Measurements from ENCODE around the gene MYO16.
A peak's percentile ranks its signal among the peaks of the same experiment; 100 is the strongest.
"Not testable (repeated sequence)": the region's sequence is repeated elsewhere in the genome, so short reads cannot be mapped to it uniquely, and the experiment has no call there.

Gene MYO16

GRCh38 chr13:108895220-108895704, 265.9 kb downstream of the MYO16 start:
- DNase-seq (ENCODE audit: low spot score), result peak; percentile 52

DNA sequence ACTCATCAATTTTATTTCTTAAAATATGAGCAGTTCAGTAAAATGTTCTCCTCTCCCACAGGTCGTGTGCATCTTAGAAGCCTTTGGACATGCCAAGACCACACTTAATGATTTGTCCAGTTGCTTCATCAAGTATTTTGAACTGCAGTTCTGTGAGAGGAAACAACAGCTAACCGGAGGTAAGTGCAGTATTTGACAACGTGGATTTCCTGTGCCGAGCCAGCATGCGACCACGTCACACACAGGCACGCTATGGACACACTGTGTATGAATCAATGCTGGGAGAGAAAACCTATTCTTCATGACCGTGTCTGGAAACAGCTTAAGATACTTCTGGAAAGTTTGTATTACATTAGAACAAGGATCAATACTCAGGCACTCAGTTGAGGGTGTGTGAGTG, 268.5 kb downstream of the MYO16 start:
- DNase-seq (ENCODE audit: low spot score), result no peak

GRCh38 chr13:108902405-108903155, 273.2 kb downstream of the MYO16 start:
- no peak for DNase-seq (ENCODE audit: low spot score)

DNA sequence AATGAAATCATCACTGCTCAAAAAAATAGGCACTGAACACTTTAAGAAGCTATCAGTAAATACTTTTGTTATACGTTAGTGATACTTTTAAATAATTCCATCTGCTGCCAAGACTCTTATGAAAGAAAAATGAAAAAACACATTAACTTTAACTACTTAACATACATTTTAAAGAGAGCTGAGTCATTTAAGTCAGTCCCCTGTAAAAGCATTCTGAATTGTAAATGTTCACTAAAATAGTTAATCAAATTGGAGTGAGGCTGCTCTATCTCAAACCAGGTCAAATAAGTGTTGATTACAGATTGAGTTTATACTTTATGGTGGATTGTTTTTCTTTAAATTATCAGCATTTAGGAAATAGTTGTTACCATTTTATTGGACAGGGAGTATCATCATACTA, 274.2 kb downstream of the MYO16 start:
- DNase-seq (ENCODE audit: low spot score), result no peak

DNA sequence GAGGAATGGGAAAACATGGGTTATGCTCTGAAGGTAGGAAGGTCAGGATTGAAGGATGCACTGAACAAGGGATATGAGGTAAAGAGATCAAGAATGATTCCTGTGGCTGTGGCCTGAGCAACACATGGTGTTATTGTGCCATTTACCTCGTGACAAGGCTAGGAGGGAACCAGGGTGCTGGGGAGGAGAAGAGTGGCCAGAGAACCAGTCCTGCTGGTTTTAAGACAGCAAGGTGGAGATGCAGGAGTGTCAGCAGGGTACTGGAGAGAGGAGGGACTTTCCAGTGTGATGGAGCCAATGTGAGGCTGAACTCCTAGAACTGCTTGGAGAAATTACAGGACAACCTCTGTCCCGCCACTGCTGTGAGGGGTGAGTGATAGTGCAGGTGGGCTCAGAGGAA, 282.4 kb downstream of the MYO16 start:
- DNase-seq (ENCODE audit: low spot score), result no peak

DNA sequence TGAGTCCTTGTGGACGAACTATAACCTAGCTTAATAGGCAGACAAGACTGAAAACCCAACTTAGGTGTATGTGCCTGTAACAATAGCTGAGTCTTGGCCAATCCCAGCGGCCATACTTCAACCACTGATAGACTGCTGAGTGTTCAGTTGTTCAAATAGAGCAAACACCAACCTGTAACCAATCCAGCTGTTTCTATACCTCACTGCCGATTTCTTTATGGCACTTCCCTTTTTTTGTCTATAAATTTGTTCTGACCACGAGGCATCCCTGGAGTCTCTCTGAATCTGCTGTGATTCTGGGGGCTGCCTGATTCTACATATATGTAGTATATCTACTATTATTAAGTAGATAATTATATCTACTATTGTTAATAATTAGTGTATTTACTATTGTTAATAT, 284.3 kb downstream of the MYO16 start:
- DNase-seq (ENCODE audit: low spot score), result not testable (repeated sequence)

- peak; percentile 32 for DNase-seq (ENCODE audit: low spot score)
Observed at GRCh38 chr13:108915095-108915633, 285.8 kb downstream of the MYO16 start.

- DNase-seq (ENCODE audit: low spot score), result peak; percentile 89
Observed at GRCh38 chr13:108915634-108916512, 286.5 kb downstream of the MYO16 start.

DNA sequence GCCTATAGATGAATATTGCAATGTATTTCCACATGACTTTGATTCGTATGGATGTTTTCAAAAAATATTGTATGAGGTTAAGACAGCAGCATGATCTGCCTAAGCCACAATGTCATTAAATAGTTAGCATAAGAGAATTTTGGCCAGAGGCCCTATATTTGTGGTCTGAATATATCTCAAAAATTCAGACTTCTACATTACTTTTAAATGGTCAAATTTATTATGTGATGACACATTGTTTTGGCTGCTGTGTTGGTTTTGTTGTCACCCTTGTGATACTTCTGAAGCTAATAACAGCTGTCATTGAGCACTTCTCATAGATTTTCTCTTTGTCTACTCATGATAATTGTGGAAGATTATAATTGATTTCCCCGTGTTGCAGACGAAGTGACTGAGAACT, 288.2 kb downstream of the MYO16 start:
- no peak for DNase-seq (ENCODE audit: low spot score)

DNA sequence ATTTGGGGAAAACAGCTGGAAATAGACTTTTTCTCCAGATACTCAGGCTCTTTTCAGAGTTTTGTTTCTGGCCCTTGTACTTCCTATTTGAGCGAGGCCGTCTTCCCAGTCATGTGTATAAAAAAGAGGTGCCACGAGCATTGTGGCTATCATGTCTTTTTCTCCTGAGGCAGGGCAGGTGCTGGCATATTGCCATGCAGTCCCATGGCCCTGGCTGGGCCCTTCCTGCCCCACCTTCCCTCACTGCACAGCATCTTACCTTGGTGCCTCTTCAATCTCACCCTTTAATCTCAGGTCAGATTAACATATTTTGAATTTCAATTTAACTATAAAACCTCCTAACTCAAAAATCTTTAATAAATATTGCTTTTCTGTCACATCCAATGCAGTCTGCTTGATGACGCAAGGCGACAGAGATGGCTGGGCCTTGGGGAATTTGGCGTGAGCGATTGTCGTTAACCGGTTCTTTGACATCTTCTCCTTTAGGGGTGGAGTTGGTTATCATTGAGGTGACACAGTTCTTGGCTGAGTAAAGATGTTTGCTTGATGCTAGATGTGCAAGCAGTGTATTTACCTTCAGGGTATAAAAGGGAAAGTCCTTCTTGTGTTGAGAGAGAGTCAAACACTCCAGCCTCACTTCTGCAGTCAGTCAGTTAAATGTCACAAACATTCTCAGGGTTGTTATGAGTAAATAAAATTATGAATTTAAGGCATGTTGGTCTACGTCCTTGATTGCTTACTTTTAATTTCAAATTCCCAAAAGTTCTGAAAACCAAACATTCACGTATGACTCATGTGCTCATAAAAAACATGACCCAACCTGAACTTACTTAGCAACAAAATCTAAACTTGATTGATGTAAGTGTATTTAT, 289.9 kb downstream of the MYO16 start:
- DNase-seq (ENCODE audit: low spot score), result peak; percentile 67

- no peak for DNase-seq (ENCODE audit: low spot score)
Observed at GRCh38 chr13:108920137-108920536, 290.7 kb downstream of the MYO16 start.

DNA sequence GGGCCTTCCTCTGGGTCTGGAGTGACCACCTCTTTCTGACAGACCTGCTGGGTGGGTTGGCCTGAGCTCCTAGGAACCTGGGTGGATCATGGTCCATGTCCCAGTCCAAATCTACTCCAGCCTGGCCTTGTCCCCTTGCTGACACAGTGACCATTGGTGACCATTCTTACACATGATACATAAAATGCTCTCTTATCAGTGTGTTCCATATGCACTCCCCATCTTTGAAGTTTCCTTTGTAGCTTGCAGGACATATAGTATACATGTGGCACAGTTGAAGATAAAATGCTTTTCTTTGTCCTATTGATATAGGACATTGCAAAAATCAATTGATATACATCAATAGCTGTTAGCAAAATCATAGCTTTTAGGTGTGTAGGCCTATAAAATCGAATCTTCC, 291.8 kb downstream of the MYO16 start:
- DNase-seq (ENCODE audit: low spot score), result no peak

GRCh38 chr13:108922108-108922507, 292.7 kb downstream of the MYO16 start:
- DNase-seq (ENCODE audit: low spot score), result no peak

GRCh38 chr13:108923386-108924047, 294.1 kb downstream of the MYO16 start:
- no peak for DNase-seq (ENCODE audit: low spot score)

DNA sequence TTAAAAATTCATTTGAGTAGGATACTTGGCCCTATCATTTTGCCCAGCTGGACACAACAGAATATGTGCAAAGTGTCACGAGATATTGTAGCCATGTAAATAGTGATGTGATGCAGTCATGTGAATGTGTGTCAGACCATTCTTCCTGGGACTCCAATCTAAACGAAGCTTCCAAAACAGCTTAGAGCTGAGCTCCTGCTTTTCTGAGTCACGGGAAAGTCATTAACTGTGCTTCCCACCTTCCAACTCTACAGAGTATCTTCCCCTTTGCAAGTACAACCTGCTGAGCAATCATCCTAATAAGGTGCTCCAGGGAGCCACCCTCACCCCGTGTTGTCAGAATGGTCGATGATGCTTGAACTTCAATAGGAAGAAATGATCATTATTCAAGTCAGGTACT, 294.7 kb downstream of the MYO16 start:
- no peak for DNase-seq (ENCODE audit: low spot score)

DNA sequence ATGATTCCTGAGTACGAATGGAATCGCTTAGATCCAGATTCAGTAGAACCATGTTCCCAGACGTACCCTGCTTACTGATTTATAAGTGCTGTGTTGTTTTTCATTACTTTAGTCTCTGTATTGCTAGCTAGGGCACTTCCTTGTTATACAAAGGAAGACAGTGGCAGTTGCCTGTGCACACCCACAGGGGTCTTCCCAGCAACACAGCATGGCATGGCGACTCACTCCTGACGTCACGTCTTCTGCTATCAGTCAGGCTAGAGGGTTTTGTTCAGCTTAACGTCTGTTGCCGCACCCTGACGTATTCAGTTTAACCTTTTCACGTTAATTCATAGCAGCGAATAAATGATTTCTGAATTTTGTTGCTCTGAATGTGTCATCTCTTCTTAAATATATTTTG, 295.1 kb downstream of the MYO16 start:
- no peak for DNase-seq (ENCODE audit: low spot score)

DNA sequence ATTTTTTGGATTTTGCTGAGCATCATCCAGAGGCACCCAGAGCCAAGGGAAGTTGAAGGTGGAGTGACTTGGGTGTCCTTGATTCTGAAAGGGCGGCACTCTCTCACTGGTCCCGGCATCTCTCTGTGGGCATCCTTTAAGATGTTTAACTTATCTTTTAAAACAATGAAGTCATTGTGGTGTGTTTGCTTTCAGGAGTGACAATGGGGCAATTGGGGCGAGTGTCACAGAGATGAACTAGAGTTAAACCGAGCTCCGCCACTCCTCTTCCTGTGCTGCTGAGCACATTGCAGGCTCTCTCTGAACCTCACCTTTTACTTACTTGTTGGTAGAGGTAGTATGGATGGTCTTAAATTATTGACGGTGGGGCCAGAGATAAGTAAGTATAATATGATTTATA, 295.7 kb downstream of the MYO16 start:
- DNase-seq (ENCODE audit: low spot score), result no peak

GRCh38 chr13:108926862-108927261, 297.5 kb downstream of the MYO16 start:
- no peak for DNase-seq (ENCODE audit: low spot score)

GRCh38 chr13:108927615-108928014, 298.2 kb downstream of the MYO16 start:
- DNase-seq (ENCODE audit: low spot score), result no peak

DNA sequence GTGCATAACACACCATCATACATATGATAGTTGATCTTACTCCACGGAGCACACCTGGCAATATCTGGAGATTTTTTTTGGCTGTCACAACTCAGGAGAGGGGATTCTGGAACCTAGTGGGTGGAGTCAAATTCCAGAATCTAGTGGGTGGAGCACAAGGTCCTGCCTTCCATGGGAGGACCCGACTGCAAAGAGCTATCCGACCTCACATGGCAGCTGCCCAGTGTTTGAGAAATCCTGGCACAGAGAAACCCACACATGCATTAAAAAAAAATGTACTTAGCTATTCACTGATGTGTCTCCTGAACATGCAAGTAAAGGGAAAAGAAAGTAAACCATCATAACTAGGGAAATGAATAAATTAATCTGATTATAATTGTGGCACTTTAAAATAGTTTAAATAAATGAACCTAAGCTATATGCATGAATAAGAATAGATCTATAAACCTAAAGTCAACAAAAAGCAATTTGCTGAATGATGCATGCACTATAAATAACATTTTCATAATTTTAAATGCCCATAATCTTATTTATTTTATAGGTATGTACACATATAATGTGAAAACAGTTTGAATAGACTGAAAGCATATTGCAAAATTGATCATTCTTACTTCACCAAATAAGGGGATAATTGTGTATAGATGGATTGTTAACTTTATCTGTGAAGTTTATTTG, 300.3 kb downstream of the MYO16 start:
- DNase-seq (ENCODE audit: low spot score), result no peak

GRCh38 chr13:108932196-108932595, 302.8 kb downstream of the MYO16 start:
- DNase-seq (ENCODE audit: low spot score), result no peak
